ENCODE data around the gene PIGL. TPM values are rescaled to one million over a fixed set of nuclear protein-coding genes. Genes with fewer than 3 reads are reported as not detected.

Gene PIGL
- total RNA-seq, 2 donors from 2014 or later = 34.5 to 109 TPM

DNA sequence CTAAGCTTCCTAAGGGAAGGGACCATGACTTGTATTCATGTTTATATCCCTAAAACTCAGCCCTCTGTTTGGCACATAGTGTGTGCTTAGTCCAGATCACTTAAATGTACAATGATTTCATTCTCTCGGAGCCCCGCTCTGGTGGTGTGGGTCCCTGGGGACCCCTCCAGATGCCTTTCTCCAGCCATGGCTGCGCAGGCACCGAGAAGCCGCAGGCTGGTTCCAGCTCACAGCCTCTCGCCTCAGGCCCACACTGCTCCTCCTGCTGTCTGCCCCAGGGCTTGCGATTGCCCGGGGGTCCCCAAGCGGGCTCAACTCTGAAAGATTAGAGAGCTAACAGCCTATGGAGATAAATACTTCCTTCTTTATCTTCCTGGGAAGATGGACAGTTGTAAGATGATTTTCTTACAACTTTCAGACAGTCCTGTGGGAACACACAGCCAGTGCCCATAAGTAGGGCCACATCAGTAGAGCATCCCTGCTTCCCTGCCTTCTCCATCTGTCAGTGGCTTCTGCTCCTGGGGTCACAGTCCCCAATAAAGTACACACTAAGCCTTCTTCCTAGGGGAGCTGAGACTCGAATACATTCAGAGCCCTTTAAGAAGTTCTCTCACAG lies 70.0 kb downstream of the PIGL start:
- Histone ChIP-seq H3K4me3 (no peak overlapping the region), H3K9me3 (no peaks in the 10 kb centered on the region), H3K27me3 (no peaks in the 10 kb centered on the region), H3K27ac (peak overlapping the region; percentile 74 to 82 (median 80)), H3K4me1 (peaks cover 12% of the 10 kb centered on the region), H3K36me3 (replicated peaks in 1 of 2; ENCODE audit: insufficient read depth in 1 of 2, low read depth in 2 of 2) (no peaks in the 10 kb centered on the region)
- ATAC-seq (no peak), DNase-seq (no peak)
- 83 to 84% methylated on average over 5 to 10 of the region's 10 CpGs for WGBS, 2 donors
- intact Hi-C loops (cut with DNase I) = no loop called here
- no peak for TF ChIP-seq POLR2A (IDR thresholded peaks at IDR 0.05)
- TF ChIP-seq, protein P1, sequence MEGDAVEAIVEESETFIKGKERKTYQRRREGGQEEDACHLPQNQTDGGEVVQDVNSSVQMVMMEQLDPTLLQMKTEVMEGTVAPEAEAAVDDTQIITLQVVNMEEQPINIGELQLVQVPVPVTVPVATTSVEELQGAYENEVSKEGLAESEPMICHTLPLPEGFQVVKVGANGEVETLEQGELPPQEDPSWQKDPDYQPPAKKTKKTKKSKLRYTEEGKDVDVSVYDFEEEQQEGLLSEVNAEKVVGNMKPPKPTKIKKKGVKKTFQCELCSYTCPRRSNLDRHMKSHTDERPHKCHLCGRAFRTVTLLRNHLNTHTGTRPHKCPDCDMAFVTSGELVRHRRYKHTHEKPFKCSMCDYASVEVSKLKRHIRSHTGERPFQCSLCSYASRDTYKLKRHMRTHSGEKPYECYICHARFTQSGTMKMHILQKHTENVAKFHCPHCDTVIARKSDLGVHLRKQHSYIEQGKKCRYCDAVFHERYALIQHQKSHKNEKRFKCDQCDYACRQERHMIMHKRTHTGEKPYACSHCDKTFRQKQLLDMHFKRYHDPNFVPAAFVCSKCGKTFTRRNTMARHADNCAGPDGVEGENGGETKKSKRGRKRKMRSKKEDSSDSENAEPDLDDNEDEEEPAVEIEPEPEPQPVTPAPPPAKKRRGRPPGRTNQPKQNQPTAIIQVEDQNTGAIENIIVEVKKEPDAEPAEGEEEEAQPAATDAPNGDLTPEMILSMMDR (IDR thresholded peaks at IDR 0.05) = no peak

DNA sequence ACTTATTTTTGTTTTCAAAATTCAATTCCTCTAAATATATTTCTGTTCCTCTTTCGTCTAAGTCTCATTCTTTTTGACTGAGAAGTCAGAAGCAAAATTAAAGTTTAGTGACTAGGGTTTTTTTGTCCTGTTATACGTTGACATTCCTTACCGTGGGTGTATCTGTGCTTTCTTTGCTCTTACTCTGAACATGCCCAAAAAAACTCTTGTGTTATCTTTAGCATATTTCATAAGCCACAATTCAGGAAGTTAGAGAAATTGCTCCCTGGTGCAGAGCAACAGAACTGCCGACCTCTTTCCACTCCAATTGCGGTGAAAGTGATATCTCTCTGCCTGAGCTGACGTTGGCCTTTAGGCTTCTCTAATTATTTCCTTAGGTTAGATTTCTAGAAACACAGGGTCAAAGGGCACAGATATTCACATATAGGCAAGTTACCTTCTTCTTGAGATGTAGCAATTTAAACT lies 70.6 kb downstream of the PIGL start:
- peak in 1 of 4 donors; percentile 20 for DNase-seq
- peak overlapping the region in 3 of 4 donors; percentile 4 to 82 (median 80) for H3K27ac ChIP-seq
- intact Hi-C loops (cut with DNase I) = no loop called here
- TF ChIP-seq POLR2A (IDR thresholded peaks at IDR 0.05) = no peak
- TF ChIP-seq, protein P1 (IDR thresholded peaks at IDR 0.05) = no peak
- no peak overlapping the region for H3K4me3 ChIP-seq
- no peaks in the 10 kb centered on the region for H3K27me3 ChIP-seq
- no peaks in the 10 kb centered on the region for H3K9me3 ChIP-seq
- H3K36me3 ChIP-seq (replicated peaks in 1 of 2; ENCODE audit: insufficient read depth in 1 of 2, low read depth in 2 of 2) = no peaks in the 10 kb centered on the region
- ATAC-seq = no peak
- WGBS, 2 donors = 54 to 64% methylated on average over 6 of the region's 6 CpGs
- H3K4me1 ChIP-seq = peaks cover 12% of the 10 kb centered on the region

DNA sequence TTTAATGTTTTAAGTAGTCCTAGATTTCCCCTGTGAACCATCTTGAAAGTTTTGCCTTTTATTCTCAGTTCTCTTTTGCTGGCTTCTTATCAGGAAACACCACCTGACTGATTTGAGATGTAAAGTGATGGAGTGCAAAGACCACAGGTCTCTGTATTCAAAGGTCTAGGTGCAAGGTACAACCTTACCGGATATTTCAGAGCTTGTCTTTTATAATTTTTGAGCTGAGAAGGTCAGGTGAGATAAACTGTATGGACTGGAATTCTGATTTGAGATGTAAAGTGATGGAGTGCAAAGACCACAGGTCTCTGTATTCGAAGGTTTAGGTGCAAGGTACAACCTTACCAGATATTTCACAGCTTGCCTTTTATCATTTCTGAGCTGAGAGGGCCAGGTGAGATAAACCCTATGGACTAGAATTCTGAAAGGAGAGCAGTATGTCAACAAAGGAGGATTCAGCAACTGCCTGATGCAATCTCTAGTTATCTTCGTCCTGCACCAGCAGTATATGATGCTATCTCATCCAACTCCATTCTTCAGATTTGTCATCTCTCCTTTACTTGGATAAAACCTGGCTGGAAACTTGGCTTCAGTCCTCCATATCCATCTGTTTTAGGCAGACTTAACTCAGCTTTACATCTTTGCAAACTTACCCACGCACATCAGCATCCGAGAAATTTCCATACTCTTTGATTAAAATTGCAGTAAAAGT lies 72.0 kb downstream of the PIGL start:
- Histone ChIP-seq H3K4me1 (peaks cover 12% of the 10 kb centered on the region), H3K27me3 (no peaks in the 10 kb centered on the region), H3K9me3 (no peaks in the 10 kb centered on the region), H3K27ac (no peak overlapping the region), H3K4me3 (no peak overlapping the region), H3K36me3 (replicated peaks in 1 of 2; ENCODE audit: insufficient read depth in 1 of 2, low read depth in 2 of 2) (no peaks in the 10 kb centered on the region)
- no peak for TF ChIP-seq POLR2A (IDR thresholded peaks at IDR 0.05)
- TF ChIP-seq, protein P1 (IDR thresholded peaks at IDR 0.05) = no peak
- 77 to 82% methylated on average over 5 of the region's 5 CpGs for WGBS, 2 donors
- DNase-seq (no peak), ATAC-seq (no peak)
- intact Hi-C loops (cut with DNase I) = no loop called here

DNA sequence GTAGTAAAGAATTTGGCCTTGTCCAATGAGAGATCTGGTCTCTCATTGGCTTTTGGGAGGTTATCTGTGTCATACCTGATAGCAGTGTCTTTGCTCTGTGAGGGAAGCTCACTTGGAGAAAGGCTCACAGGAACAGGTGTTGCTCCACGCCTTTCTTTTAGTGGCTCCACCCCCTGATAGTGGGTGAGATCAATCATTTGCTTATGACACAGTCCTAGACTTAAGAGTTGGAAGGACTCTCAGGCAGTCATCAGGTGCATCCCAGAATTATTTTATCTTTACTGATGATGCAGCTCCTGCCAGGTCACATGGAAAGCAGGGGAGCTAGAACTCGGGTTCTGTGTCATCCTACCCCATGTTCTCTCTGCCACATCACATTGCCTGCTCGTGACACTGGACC lies 76.9 kb downstream of the PIGL start:
- ATAC-seq (no peak), DNase-seq (no peak)
- no peaks in the 10 kb centered on the region for H3K27me3 ChIP-seq
- H3K36me3 ChIP-seq (replicated peaks in 1 of 2; ENCODE audit: insufficient read depth in 1 of 2, low read depth in 2 of 2) = no peaks in the 10 kb centered on the region
- WGBS, 2 donors = 67% methylated on average over 3 of the region's 3 CpGs
- TF ChIP-seq POLR2A (IDR thresholded peaks at IDR 0.05) = no peak
- TF ChIP-seq, protein P1 (IDR thresholded peaks at IDR 0.05) = no peak
- intact Hi-C loops (cut with DNase I) = no loop called here
- H3K9me3 ChIP-seq = no peaks in the 10 kb centered on the region
- peaks cover 22% of the 10 kb centered on the region for H3K4me1 ChIP-seq
- no peak overlapping the region for H3K27ac ChIP-seq
- no peak overlapping the region for H3K4me3 ChIP-seq

Data from body of pancreas (tissue), 4 donors.